Lower lobe of right lung (tissue), 2 donors: Measurements from ENCODE around the gene TBRG4. TPM values are rescaled to one million over a fixed set of nuclear protein-coding genes. Genes with fewer than 3 reads are reported as not detected.

ENCODE experiments used
- ATAC-seq, 2 donors: fragments of 200-7000 bp; cut with Tn5 transposase; one replicate each; pipeline ENCODE4 v1.9.1; 2020 to 2022; ENCODE audit warnings: mild to moderate bottlenecking in 2 of 2, moderate library complexity in 2 of 2
- DNase-seq: peaks from one replicate; pipeline ENCODE4 v3.0.0-alpha.2; 2020
- H3K27ac ChIP-seq: fragments of 200-600 bp; one replicate; pipeline ENCODE4 v1.8.0; 2022
- H3K27me3 ChIP-seq: fragments of 200-600 bp; one replicate; pipeline ENCODE4 v1.8.0; 2022; ENCODE audit warnings: low read depth
- H3K36me3 ChIP-seq: fragments of 200-600 bp; one replicate; pipeline ENCODE4 v1.8.0; 2022; ENCODE audit warnings: mild to moderate bottlenecking
- H3K4me1 ChIP-seq: fragments of 200-600 bp; one replicate; pipeline ENCODE4 v1.8.0; 2022
- H3K4me3 ChIP-seq: fragments of 200-600 bp; one replicate; pipeline ENCODE4 v1.8.0; 2022; ENCODE audit warnings: mild to moderate bottlenecking
- H3K9me3 ChIP-seq: fragments of 200-600 bp; one replicate; pipeline ENCODE4 v1.8.0; 2022
- CTCF ChIP-seq: fragments of 200-600 bp; IDR thresholded peaks from one replicate; pipeline ENCODE4 v1.8.0; 2022; ENCODE audit warnings: antibody characterized with exemption, mild to moderate bottlenecking
- intact Hi-C: fragments of 100-400 bp; cut with DNase I; formaldehyde crosslinking; loops from one replicate; pipeline ENCODE4 v1.11.0; 2022
- total RNA-seq: library from RNA; stranded (reverse); fragmentation: NEBNext Ultra II Directional; extraction: Animal tissue kit (Norgen Biotek cat#: 25700); gene quantifications from one replicate; pipeline ENCODE4 v1.2.1, GENCODE V29; 2021
- donor health status: DM: no; HTN: yes; CAD: no; lungs with severe emphysema.

Gene TBRG4
- total RNA-seq, 1 donor from 2014 or later, result 54.3 TPM

- H3K9me3 ChIP-seq, result no peaks in the 10 kb centered on the region
- no peak for ATAC-seq
- TF ChIP-seq CTCF, result no peak
- H3K27me3 ChIP-seq, result peaks cover 20% of the 10 kb centered on the region
- no peaks in the 10 kb centered on the region for H3K4me1 ChIP-seq
- H3K36me3 ChIP-seq, result no peaks in the 10 kb centered on the region
- DNase-seq, result no peak
- intact Hi-C loops, result loop anchor here (5.0 kb wide), 1 partner anchor 104 kb away; no protein-coding TSS in a partner anchor
- no peak overlapping the region for H3K4me3 ChIP-seq
- H3K27ac ChIP-seq, result no peak overlapping the region
These were observed 41.7 kb upstream of the TBRG4 start for GRCh38 chr7:45153233-45153632.

- no peaks in the 10 kb centered on the region for H3K36me3 ChIP-seq
- intact Hi-C loops, result loop anchor here (5.0 kb wide), 1 partner anchor 105 kb away; no protein-coding TSS in a partner anchor
- no peak for TF ChIP-seq CTCF
- ATAC-seq (no peak), DNase-seq (no peak)
- H3K27ac ChIP-seq, result no peak overlapping the region
- no peak overlapping the region for H3K4me3 ChIP-seq
- H3K27me3 ChIP-seq, result peaks cover 15% of the 10 kb centered on the region
- H3K4me1 ChIP-seq, result no peaks in the 10 kb centered on the region
- H3K9me3 ChIP-seq, result no peaks in the 10 kb centered on the region
These were observed 40.5 kb upstream of the TBRG4 start for GRCh38 chr7:45151967-45152366.

- H3K9me3 ChIP-seq, result no peaks in the 10 kb centered on the region
- no peak for TF ChIP-seq CTCF
- ATAC-seq, result no peak
- peaks cover 21% of the 10 kb centered on the region for H3K27me3 ChIP-seq
- intact Hi-C loops, result loop anchor here (5.0 kb wide), 1 partner anchor 106 kb away; no protein-coding TSS in a partner anchor
- no peak overlapping the region for H3K4me3 ChIP-seq
- H3K36me3 ChIP-seq, result no peaks in the 10 kb centered on the region
- no peaks in the 10 kb centered on the region for H3K4me1 ChIP-seq
- H3K27ac ChIP-seq, result no peak overlapping the region
- no peak for DNase-seq
These were observed 39.7 kb upstream of the TBRG4 start for GRCh38 chr7:45151131-45151684.

- intact Hi-C loops, result loop anchor here (5.0 kb wide), 1 partner anchor 107 kb away; no protein-coding TSS in a partner anchor
- TF ChIP-seq CTCF, result no peak
These were observed 38.7 kb upstream of the TBRG4 start for GRCh38 chr7:45150199-45150598.

GRCh38 chr7:45149606-45150005 lies 38.1 kb upstream of the TBRG4 start:
- no peak for TF ChIP-seq CTCF
- no peak overlapping the region for H3K4me3 ChIP-seq
- intact Hi-C loops, result loop anchor here (5.0 kb wide), 1 partner anchor 108 kb away; no protein-coding TSS in a partner anchor
- H3K36me3 ChIP-seq, result no peaks in the 10 kb centered on the region
- DNase-seq, result no peak
- H3K27ac ChIP-seq, result no peak overlapping the region
- no peaks in the 10 kb centered on the region for H3K4me1 ChIP-seq
- no peak for ATAC-seq
- H3K27me3 ChIP-seq, result peaks cover 18% of the 10 kb centered on the region
- H3K9me3 ChIP-seq, result no peaks in the 10 kb centered on the region

More at GRCh38 chr7:45150199-45150598, 38.7 kb upstream of the TBRG4 start:
- DNase-seq, result no peak
- no peak for ATAC-seq
- Histone ChIP-seq H3K27me3 (peaks cover 18% of the 10 kb centered on the region), H3K27ac (no peak overlapping the region), H3K36me3 (no peaks in the 10 kb centered on the region), H3K4me3 (no peak overlapping the region), H3K4me1 (no peaks in the 10 kb centered on the region), H3K9me3 (no peaks in the 10 kb centered on the region)
